22Rv1 (cell line): ENCODE data around the gene FOXP1.

Source experiments
- CTCF ChIP-seq: fragments of 450-650 bp; IDR thresholded peaks from 2 replicates; pipeline ENCODE4 v1.5.1; 2017; ENCODE audit warnings: mild to moderate bottlenecking
- ZFX ChIP-seq: fragments of 450-650 bp; IDR thresholded peaks from 2 replicates; pipeline ENCODE4 v1.6.1; 2017; ENCODE audit warnings: antibody characterized with exemption, borderline replicate concordance

- no peak for TF ChIP-seq CTCF
- TF ChIP-seq ZFX: no peak
Measured at GRCh38 chr3:71189480-71189879, 394.0 kb downstream of the FOXP1 start.
